Measurements from ENCODE around the gene HES7.
A peak's percentile ranks its signal among the peaks of the same experiment; 100 is the strongest.

HES7 gene

GRCh38 chr17:8155231-8155995 lies 31.5 kb upstream of the HES7 start:
- no peak for DNase-seq (ENCODE audit: low read depth)
- TF ChIP-seq MYC (IDR thresholded peaks at IDR 0.05; ENCODE audit: low read depth, low read length) = no peak
- no peak for TF ChIP-seq POLR2A (IDR thresholded peaks at IDR 0.05; ENCODE audit: extremely low read depth, insufficient read length)
- no peak for TF ChIP-seq CTCF (IDR thresholded peaks at IDR 0.05; ENCODE audit: low read depth, low read length)
- TF ChIP-seq, protein P1, sequence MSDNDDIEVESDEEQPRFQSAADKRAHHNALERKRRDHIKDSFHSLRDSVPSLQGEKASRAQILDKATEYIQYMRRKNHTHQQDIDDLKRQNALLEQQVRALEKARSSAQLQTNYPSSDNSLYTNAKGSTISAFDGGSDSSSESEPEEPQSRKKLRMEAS (IDR thresholded peaks at IDR 0.05; ENCODE audit: low read depth, low read length) = no peak
- peak overlapping the region; percentile 59 for H3K4me3 ChIP-seq (ENCODE audit: low read depth, low read length)

DNA sequence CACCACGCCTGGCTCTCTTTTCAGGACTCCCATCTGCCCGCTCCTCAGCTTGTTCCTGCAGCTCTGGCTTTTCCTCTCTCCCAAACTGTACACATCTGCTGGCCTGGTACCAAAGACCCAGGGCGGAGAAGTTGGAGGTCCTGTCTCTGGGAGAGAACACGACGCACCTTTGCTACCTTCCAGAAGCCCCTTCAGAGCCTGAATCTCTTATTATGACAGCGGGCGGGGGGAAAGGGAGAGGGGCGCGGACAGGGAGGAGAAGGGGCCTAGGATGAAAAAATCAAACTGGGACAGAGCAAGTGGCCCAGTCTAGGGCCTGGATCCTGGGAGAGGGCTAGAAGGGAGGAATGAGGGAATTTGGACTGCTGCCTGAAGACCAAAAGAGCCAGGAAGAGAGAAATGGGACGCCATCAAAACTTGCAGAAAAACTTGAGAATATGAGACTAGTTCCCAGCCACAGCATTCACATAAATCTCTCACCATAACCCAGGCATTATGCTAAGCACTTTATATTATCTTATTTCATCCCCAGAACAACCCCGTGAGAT lies 30.8 kb upstream of the HES7 start:
- no peak for DNase-seq (ENCODE audit: low read depth)
- TF ChIP-seq MYC (IDR thresholded peaks at IDR 0.05; ENCODE audit: low read depth, low read length) (no peak), POLR2A (IDR thresholded peaks at IDR 0.05; ENCODE audit: extremely low read depth, insufficient read length) (no peak), CTCF (IDR thresholded peaks at IDR 0.05; ENCODE audit: low read depth, low read length) (no peak)
- TF ChIP-seq, protein P1 (IDR thresholded peaks at IDR 0.05; ENCODE audit: low read depth, low read length) = no peak
- H3K4me3 ChIP-seq (ENCODE audit: low read depth, low read length) = no peak overlapping the region

DNA sequence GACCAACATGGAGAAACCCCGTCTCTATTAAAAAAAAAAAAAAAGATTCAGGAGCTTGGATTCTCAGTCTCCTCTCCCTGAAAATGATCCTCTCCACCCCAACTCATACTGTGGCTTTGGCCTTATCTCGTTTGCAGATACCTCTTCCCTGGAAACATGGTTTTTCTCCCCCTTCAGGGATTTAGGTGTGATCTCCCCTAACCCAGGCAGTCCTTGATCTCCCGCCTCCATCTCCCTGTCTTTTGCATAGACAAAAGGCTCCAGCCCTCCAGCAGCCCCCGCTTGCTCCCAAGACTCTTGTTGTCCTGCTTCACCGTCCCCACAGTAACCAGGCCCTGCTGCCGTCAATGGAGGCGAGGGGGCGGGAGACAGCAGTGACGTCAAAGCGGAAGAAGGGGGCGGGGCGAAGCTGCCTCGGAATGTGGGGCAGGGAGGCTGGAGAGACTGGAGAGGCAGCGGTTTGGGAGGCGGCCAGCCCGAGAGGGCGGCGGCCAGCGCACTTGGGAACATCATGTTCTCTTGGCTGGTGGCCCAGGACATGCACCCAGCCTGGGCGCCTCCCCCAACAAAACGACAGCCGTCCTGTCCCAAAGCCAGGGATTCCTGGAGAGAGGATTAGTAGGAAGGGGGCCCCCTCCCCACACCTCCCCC lies 30.2 kb upstream of the HES7 start:
- TF ChIP-seq, protein P1 (IDR thresholded peaks at IDR 0.05; ENCODE audit: low read depth, low read length) = no peak
- no peak for TF ChIP-seq POLR2A (IDR thresholded peaks at IDR 0.05; ENCODE audit: extremely low read depth, insufficient read length)
- DNase-seq (ENCODE audit: low read depth) = peak; percentile 78
- H3K4me3 ChIP-seq (ENCODE audit: low read depth, low read length) = no peak overlapping the region

DNA sequence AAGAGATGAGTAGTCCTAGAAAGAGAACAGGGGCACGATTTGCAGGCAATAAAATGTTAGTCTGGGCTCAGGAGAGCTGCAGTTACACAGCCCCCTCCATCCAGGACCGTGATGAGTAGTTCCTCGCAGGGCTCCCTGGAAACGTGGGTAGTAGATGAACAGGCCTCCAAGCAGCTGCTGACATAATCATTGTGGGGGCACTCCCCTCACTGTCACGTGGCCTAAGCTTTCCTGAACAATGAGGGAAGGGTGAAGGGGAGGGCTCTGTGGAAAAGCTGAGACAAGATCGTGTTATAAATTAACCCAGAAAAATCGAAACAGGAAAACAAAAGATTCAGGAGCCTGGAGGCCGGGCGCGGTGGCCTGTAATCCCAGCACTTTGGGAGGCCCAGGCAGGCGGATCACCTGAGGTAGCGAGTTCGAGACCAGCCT lies 29.6 kb upstream of the HES7 start:
- DNase-seq (ENCODE audit: low read depth) = peak; percentile 47

DNA sequence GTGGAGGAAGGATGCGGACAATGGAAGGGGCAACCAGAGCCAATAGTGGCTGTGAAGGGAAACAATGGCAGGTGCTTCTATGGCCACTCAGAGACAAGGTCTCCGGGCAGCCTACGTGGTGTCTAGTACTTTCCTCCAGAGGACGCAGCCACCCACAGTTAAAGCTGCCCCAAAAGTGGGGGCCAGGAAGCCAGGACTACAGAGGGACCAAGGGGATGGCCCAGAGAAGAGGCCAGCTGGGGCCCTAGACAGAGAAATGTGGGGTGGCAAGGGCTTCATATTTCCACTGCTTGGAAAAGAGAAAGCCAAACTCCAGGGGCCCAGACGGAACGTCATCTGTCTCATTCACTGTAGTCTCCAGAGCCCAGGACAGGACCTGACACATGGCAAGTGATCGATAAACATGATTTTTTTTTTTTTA lies 29.1 kb upstream of the HES7 start:
- DNase-seq (ENCODE audit: low read depth) = no peak
- H3K4me3 ChIP-seq (ENCODE audit: low read depth, low read length) = peak overlapping the region; percentile 27
- TF ChIP-seq, protein P1 (IDR thresholded peaks at IDR 0.05; ENCODE audit: low read depth, low read length) = no peak
- TF ChIP-seq POLR2A (IDR thresholded peaks at IDR 0.05; ENCODE audit: extremely low read depth, insufficient read length) = no peak

More for the DNA sequence above, 29.6 kb upstream of the HES7 start:
- no peak overlapping the region for H3K4me3 ChIP-seq (ENCODE audit: low read depth, low read length)
- TF ChIP-seq MYC (IDR thresholded peaks at IDR 0.05; ENCODE audit: low read depth, low read length) (no peak), POLR2A (IDR thresholded peaks at IDR 0.05; ENCODE audit: extremely low read depth, insufficient read length) (no peak)
- TF ChIP-seq, protein P1 (IDR thresholded peaks at IDR 0.05; ENCODE audit: low read depth, low read length) = peak; percentile 20; the same call in 1 of the 2 replicates

DNA sequence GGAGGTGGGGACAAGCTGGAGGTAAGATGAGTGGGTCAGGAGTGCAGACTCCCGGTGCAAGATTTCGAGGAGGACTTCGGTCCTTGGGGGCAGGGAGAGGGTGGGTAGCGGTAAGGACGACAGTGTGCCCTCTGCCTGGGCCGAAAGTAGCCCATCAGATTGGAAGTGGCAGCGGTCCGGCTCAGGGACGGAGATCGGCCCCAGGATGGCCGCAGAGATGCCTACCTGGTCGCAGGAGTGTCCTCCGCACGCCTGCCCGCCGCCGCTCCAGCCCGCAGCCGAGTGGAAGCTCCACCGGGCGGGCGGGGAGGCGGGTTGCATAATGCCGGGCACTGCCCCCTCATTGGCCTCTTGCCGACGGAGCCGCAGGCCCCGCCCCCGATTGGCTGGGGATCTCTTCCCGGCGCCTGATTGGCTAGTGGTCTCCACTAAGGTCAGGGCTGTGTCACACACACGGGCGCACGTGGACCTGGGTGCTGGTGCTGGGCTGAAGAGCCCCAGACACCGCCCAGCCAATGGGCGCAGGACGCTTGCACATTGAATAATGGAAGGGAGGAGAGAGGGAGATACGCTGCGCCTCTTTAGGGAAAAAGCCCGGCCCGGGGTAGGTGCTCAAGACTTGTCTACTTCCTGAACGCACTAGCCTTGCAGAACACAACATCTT lies 28.3 kb upstream of the HES7 start, which contains the start of gene PER1:
Gene PER1, minus strand, starts transcription at position 293 of the 664 bp plus-strand sequence. CDS start 1,698 bp downstream, outside the sequence.
- peak within 1 kb of the TSS; percentile 74 for H3K4me3 ChIP-seq (ENCODE audit: low read depth, low read length)
- DNase-seq (ENCODE audit: low read depth) = peak; percentile 93
- TF ChIP-seq POLR2A (IDR thresholded peaks at IDR 0.05; ENCODE audit: extremely low read depth, insufficient read length) (peak; percentile 50), MYC (IDR thresholded peaks at IDR 0.05; ENCODE audit: low read depth, low read length) (peak; percentile 81), CTCF (IDR thresholded peaks at IDR 0.05; ENCODE audit: low read depth, low read length) (no peak)
- TF ChIP-seq, protein P1 (IDR thresholded peaks at IDR 0.05; ENCODE audit: low read depth, low read length) = peak; percentile 96
